ENCODE measurements around the gene IL18R1.

The IL18R1 gene

GRCh38 chr2:102345329-102345920 lies 10.2 kb upstream of the IL18R1 start:
- no peak for DNase-seq

GRCh38 chr2:102346381-102347130 lies 9.0 kb upstream of the IL18R1 start:
- no peak for DNase-seq

GRCh38 chr2:102350137-102350793 lies 5.3 kb upstream of the IL18R1 start:
- DNase-seq: no peak

GRCh38 chr2:102356381-102356712 lies 751 bp downstream of the IL18R1 start:
- DNase-seq: no peak

- no peak for DNase-seq
Observed at GRCh38 chr2:102356741-102357140, 1.1 kb downstream of the IL18R1 start.

- DNase-seq: peak; percentile 55 to 81 (median 66)
Observed at GRCh38 chr2:102357937-102358336, 2.3 kb downstream of the IL18R1 start.

- no peak for DNase-seq
Observed at GRCh38 chr2:102358496-102358895, 2.9 kb downstream of the IL18R1 start.

- no peak for DNase-seq
Observed at GRCh38 chr2:102359527-102359926, 3.9 kb downstream of the IL18R1 start.

- DNase-seq: no peak
Observed at GRCh38 chr2:102361632-102362241, 6.1 kb downstream of the IL18R1 start.

- no peak for DNase-seq
Observed at GRCh38 chr2:102365763-102366162, 10.2 kb downstream of the IL18R1 start.

GRCh38 chr2:102366406-102367112 lies 11.0 kb downstream of the IL18R1 start:
- peak in 2 of 4 experiments; percentile 8 to 23 for DNase-seq

GRCh38 chr2:102367331-102367971 lies 11.9 kb downstream of the IL18R1 start:
- no peak for DNase-seq

- DNase-seq: no peak
Observed at GRCh38 chr2:102368461-102369109, 13.0 kb downstream of the IL18R1 start.

GRCh38 chr2:102369866-102370265 lies 14.3 kb downstream of the IL18R1 start:
- DNase-seq: no peak

GRCh38 chr2:102376052-102376591 lies 20.5 kb downstream of the IL18R1 start:
- no peak for DNase-seq

GRCh38 chr2:102383722-102384121 lies 28.1 kb downstream of the IL18R1 start:
- no peak for DNase-seq

GRCh38 chr2:102385522-102385921 lies 29.9 kb downstream of the IL18R1 start:
- DNase-seq: no peak

- no peak for DNase-seq
Observed at GRCh38 chr2:102386004-102386403, 30.4 kb downstream of the IL18R1 start.

- DNase-seq: no peak
Observed at GRCh38 chr2:102386867-102387541, 31.4 kb downstream of the IL18R1 start.

GRCh38 chr2:102387763-102388546 lies 32.4 kb downstream of the IL18R1 start:
- no peak for DNase-seq
